Erythroblast (primary cell): ENCODE data around the gene FGF12.
"Not testable (repeated sequence)": the region's sequence is repeated elsewhere in the genome, so short reads cannot be mapped to it uniquely, and the experiment has no call there.

Experiments
- DNase-seq, 2 experiments: peaks; one replicate each; lab custom pipeline; 2025; lab: John Stamatoyannopoulos, UW
- GATA1 ChIP-seq: IDR thresholded peaks from 2 replicates; pipeline ENCODE4 v1.6.1; 2011; ENCODE audit warnings: low read depth, mild to moderate bottlenecking, control low read depth, low read length, moderate library complexity
- POLR2A ChIP-seq: IDR thresholded peaks from 2 replicates; pipeline ENCODE4 v1.6.1; 2011; ENCODE audit warnings: mild to moderate bottlenecking, low read length

FGF12 gene

GRCh38 chr3:192715126-192715525 is 12.2 kb downstream of the FGF12 start:
- no peak for DNase-seq
- no peak for TF ChIP-seq POLR2A
- TF ChIP-seq GATA1: no peak

DNA sequence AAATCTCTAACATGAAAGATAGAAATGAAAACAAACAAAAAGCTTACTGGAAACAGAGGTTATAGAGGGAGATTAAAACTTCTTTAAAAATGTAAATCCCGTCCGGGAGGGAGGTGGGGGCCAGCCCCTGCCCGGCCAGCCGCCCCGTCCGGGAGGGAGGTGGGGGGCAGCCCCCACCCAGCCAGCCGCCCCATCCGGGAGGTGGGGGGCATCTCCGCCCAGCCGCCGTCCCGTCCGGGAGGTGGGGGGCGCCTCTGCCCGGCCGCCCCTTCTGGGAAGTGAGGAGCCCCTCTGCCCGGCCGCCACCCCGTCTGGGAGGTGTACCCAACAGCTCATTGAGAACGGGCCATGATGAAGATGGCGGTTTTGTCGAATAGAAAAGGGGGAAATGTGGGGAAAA is 16.2 kb downstream of the FGF12 start:
- DNase-seq: not testable (repeated sequence)

DNA sequence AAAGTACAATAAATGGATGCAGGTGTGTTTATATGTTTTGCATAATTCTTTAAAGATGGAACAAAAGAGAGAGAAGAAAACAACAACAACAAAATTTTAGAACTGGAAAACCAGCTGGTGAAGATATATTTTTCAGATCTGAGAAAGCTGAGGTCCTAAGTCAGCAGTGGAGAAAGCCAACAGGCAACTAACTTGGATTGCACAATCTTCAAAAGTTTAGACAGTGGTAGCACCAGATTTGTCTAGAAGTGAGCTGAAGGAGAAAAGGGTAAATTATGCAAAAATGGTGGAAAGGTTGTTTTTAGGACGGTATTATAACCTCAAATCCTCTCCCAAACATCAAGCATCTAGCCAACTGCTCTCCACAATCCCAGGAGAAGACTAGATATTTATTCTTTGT is 17.0 kb downstream of the FGF12 start:
- no peak for TF ChIP-seq POLR2A
- no peak for TF ChIP-seq GATA1
- DNase-seq: no peak

DNA sequence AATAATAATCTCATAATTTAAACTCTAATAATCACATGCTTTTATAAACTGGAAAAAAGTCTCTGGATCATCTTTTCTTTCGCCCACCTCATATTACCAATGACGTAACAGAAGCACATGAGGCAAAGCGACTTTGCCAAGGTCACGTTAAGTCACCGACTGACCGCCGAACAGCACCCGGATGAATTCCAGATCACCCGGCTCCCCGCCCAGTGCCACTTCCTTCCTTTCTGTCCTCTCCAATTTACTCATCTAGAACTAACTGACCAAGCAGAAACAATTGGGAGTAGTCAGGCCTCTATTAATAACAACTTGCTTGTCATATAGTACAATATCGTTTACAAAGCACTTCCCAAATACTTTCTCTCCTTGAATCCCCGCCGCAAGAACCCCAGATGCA is 21.1 kb downstream of the FGF12 start:
- DNase-seq: no peak

DNA sequence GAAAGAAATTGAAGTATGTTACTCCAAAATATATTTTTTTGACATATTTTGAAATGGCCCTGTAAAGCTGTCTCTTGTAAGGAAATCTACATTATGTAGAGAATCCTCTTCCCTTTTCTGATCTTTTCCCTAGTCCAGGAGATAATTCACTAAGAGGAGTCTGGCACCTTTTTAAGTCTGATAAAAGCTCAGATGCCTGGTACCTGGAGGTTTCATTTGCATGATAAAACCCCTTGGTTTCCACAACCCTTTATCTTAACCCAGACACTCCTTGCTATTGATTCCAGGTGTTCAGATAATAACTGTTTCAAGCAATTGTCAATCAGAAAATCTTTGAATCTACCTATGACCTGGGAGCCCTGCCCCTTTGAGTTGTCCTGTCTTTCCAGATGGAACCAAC is 26.5 kb downstream of the FGF12 start:
- no peak for DNase-seq
- TF ChIP-seq POLR2A: no peak
- no peak for TF ChIP-seq GATA1

More for the DNA sequence above, 21.1 kb downstream of the FGF12 start:
- TF ChIP-seq POLR2A (no peak), GATA1 (no peak)

- TF ChIP-seq GATA1 (no peak), POLR2A (no peak)
- DNase-seq: no peak
Measured at GRCh38 chr3:192696943-192697587, 30.3 kb downstream of the FGF12 start.

DNA sequence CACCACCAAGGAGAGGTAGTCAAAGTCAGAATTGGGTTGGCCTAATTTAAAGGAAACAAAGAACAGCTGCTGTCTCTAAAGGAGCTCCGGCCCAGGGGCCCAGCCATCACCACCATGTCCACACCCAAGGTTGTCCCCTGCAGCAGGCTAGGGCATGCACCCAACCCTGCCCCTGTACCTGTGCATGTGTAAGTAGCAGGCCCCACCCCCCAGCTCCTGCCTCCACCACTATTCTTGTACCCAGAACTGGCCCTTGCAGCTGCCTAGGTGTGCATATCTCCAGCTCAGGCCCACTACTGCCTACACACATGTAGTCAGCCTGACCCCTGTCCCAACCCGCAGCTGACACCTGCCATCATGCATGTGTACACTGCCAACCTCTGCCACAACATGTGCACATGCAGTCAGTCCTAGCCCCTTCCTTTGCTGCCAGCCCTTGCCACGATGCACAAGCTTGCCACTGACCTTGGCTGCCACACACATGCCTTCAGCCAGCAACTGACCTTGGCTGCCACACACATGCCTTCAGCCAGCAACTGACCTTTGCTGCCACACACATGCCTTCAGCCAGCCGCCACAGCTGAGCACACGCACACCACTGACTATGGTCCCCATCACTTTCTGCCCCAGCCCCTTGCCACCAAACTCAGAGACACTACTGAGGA is 39.7 kb downstream of the FGF12 start:
- TF ChIP-seq POLR2A (no peak), GATA1 (no peak)

DNA sequence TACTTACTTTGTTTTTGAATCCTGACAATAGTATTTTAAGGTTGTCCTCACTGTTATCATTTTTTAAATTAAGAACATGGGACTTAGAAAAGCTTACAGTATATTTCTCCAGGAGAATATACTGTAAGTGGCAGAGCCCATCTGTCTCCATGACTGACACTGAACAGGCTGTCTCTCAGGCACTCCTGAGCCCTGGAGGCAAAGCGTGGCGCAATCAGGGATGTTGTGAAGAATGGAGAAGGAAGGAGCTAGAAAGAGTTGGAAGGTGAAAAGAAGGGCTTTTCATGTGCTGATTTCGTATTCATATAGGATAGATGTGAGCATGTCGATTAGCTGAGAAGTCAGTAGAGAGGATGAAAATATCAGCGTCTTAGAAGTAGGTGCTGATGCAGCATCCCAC is 41.5 kb downstream of the FGF12 start:
- DNase-seq: no peak
- TF ChIP-seq GATA1 (no peak), POLR2A (no peak)

More for the DNA sequence above, 39.7 kb downstream of the FGF12 start:
- DNase-seq: no peak

- TF ChIP-seq POLR2A: no peak
- no peak for TF ChIP-seq GATA1
- DNase-seq: no peak
Measured at GRCh38 chr3:192684151-192684550, 43.2 kb downstream of the FGF12 start.

- DNase-seq: no peak
- TF ChIP-seq POLR2A: no peak
- TF ChIP-seq GATA1: no peak
Measured at GRCh38 chr3:192675958-192676649, 51.2 kb downstream of the FGF12 start.

GRCh38 chr3:192655628-192656027 is 71.7 kb downstream of the FGF12 start:
- TF ChIP-seq GATA1 (no peak), POLR2A (no peak)
- DNase-seq: peak in 1 of 2 experiments; percentile 6

DNA sequence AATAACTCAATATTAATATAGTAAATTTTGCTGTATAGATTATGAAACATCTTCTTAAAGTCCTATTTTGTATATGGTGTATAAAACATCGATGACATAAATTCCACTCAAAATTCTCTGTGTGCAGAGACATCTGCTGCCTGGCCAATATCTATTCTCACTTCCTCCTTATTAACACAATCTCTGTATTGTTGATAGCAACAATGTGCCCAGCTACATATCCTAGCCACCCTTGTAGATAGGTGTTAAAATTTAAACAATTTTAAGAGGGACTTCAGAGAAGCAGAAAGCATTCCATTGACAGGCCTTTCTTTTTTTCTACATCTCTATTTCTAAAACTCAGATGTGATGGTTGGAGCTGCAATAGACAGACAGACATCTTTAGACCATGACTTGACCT is 72.3 kb downstream of the FGF12 start:
- no peak for DNase-seq
- TF ChIP-seq GATA1 (no peak), POLR2A (no peak)

GRCh38 chr3:192653862-192654261 is 73.5 kb downstream of the FGF12 start:
- TF ChIP-seq POLR2A (no peak), GATA1 (no peak)
- no peak for DNase-seq

GRCh38 chr3:192652727-192653126 is 74.6 kb downstream of the FGF12 start:
- TF ChIP-seq GATA1: no peak
- no peak for TF ChIP-seq POLR2A
- DNase-seq: no peak
